Nephron progenitor cell (in vitro differentiated cells): ENCODE measurements around the gene EIF4E1B.

Experiments used
- DNase-seq: peaks from one replicate; pipeline ENCODE4 v3.0.0; 2021
- H3K27ac Mint-ChIP-seq: 2 replicates; pipeline ENCODE4 v1.8.0; 2021; ENCODE audit warnings: mild to moderate bottlenecking, moderate library complexity, mixed read lengths
- H3K27me3 Mint-ChIP-seq: 2 replicates; pipeline ENCODE4 v1.8.0; 2021; ENCODE audit warnings: mild to moderate bottlenecking, low read depth, mixed read lengths; ENCODE audit not compliant: poor library complexity
- H3K36me3 Mint-ChIP-seq: 2 replicates; pipeline ENCODE4 v1.8.0; 2021; ENCODE audit warnings: low read depth, mixed read lengths
- H3K4me1 Mint-ChIP-seq: 2 replicates; pipeline ENCODE4 v1.8.0; 2021; ENCODE audit warnings: mixed read lengths
- H3K4me3 Mint-ChIP-seq: 2 replicates; pipeline ENCODE4 v1.8.0; 2021; ENCODE audit warnings: mild to moderate bottlenecking, moderate library complexity, mixed read lengths
- H3K9me3 Mint-ChIP-seq: 2 replicates; pipeline ENCODE4 v1.8.0; 2021; ENCODE audit warnings: mild to moderate bottlenecking, moderate library complexity, mixed read lengths
- CTCF ChIP-seq: fragments of 200-600 bp; sonication (generic); IDR thresholded peaks from 2 replicates; pipeline ENCODE4 v1.5.0; 2021; ENCODE audit warnings: antibody characterized with exemption

Gene EIF4E1B

DNA sequence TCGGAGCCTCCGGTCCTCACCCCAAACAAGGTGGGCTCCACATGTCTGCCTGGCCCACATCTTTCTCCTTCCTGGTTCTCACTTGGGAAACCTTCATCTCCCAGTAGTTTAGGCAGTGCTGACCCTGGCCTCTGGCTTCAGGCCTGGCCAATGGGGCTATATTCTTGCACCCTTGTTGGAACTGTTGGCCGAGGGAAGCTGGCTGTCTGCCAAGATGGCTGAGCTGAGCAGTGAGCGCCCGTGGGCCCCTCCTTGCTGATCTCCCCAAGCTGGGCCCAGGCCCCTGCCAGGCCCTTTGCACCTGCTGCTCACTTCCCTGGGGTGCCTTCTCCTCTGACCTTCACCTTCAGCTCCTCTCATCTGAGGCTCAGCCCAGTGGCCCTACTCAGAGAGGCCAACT is 48.1 kb downstream of the EIF4E1B start:
- Mint-ChIP-seq H3K27me3 (peaks cover 60% of the 10 kb centered on the region), H3K36me3 (no peaks in the 10 kb centered on the region), H3K27ac (no peak overlapping the region), H3K9me3 (peaks cover under 1% of the 10 kb centered on the region), H3K4me3 (no peak overlapping the region), H3K4me1 (peaks cover 30% of the 10 kb centered on the region)
- no peak for DNase-seq
- no peak for TF ChIP-seq CTCF

- peaks cover 9% of the 10 kb centered on the region for H3K9me3 Mint-ChIP-seq
- H3K27me3 Mint-ChIP-seq: peaks cover 69% of the 10 kb centered on the region
- no peak overlapping the region for H3K27ac Mint-ChIP-seq
- H3K4me1 Mint-ChIP-seq: peaks cover 30% of the 10 kb centered on the region
- no peak overlapping the region for H3K4me3 Mint-ChIP-seq
- DNase-seq: no peak
- no peak for TF ChIP-seq CTCF
- H3K36me3 Mint-ChIP-seq: no peaks in the 10 kb centered on the region
Observed at GRCh38 chr5:176679365-176680225, 49.1 kb downstream of the EIF4E1B start.

DNA sequence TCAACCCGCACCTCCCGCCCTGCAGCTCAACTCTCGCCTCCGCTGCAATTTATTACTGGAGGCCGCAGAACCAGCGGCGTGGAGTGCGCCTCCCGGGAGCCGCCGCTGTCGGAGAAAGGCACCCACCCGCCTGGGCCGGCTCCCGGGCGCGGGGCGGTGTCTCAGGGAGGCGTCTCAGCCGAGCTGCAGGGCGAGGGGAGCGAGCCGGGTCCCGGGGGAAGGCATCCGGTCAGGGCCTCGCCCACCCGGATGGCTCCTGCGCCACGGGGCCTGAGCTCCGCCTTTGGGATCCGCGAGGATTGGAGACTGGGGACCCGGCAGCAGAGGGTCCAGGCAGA is 49.7 kb downstream of the EIF4E1B start:
- H3K9me3 Mint-ChIP-seq: peaks cover 15% of the 10 kb centered on the region
- H3K36me3 Mint-ChIP-seq: peaks cover 4% of the 10 kb centered on the region
- H3K4me3 Mint-ChIP-seq: no peak overlapping the region
- H3K27ac Mint-ChIP-seq: no peak overlapping the region
- TF ChIP-seq CTCF: no peak
- peaks cover 74% of the 10 kb centered on the region for H3K27me3 Mint-ChIP-seq
- H3K4me1 Mint-ChIP-seq: peaks cover 30% of the 10 kb centered on the region
- DNase-seq: peak; percentile 43

GRCh38 chr5:176682016-176682531 is 51.6 kb downstream of the EIF4E1B start:
- no peak overlapping the region for H3K27ac Mint-ChIP-seq
- DNase-seq: no peak
- peaks cover 24% of the 10 kb centered on the region for H3K9me3 Mint-ChIP-seq
- peaks cover 84% of the 10 kb centered on the region for H3K27me3 Mint-ChIP-seq
- peaks cover 14% of the 10 kb centered on the region for H3K4me1 Mint-ChIP-seq
- peaks cover 5% of the 10 kb centered on the region for H3K36me3 Mint-ChIP-seq
- no peak for TF ChIP-seq CTCF
- no peak overlapping the region for H3K4me3 Mint-ChIP-seq

DNA sequence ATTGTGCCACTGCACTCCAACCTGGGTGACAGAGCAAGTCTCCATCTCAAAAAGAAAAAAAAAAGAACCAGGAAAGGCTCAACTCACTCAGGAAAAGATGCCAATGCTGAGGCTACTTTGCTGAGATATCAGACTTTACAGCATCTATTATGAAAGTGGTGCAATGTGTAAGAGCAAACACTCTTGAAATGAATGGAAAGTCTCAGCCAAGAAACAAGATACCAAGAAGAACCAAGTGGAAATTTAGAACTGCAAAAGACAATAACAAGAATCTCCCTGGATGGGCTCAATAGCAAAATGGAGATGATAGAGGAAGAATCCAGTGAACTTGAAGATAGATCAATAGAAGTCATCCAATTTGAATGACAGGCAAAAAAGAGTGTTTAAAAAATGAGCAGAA is 54.5 kb downstream of the EIF4E1B start:
- no peak for DNase-seq
- H3K27me3 Mint-ChIP-seq: peaks cover 66% of the 10 kb centered on the region
- H3K27ac Mint-ChIP-seq: no peak overlapping the region
- no peak overlapping the region for H3K4me3 Mint-ChIP-seq
- peaks cover 23% of the 10 kb centered on the region for H3K4me1 Mint-ChIP-seq
- no peak for TF ChIP-seq CTCF
- peaks cover 24% of the 10 kb centered on the region for H3K9me3 Mint-ChIP-seq
- peaks cover 5% of the 10 kb centered on the region for H3K36me3 Mint-ChIP-seq

DNA sequence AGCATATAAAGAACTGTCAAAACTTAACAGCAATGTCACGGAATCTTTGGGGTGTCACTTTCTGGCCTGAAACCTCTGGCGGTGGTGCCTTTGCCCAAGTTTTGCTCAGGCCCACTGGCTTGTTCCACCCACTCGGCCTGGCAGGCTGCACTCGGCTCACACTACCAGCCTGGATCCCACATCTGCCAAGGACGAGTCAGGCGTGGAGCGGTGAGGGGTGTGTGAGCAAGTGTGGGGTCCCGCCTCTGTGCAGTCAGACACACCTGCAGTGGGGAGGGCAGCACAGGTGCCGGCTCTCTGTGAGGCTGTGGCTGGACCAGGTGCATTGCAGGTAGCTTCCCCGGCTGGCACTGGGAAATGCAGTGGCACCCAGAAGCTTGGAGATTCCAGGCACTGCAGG is 56.8 kb downstream of the EIF4E1B start:
- TF ChIP-seq CTCF: no peak
- Mint-ChIP-seq H3K4me3 (no peak overlapping the region), H3K27ac (no peak overlapping the region), H3K9me3 (peaks cover 24% of the 10 kb centered on the region), H3K4me1 (peaks cover 30% of the 10 kb centered on the region), H3K36me3 (peaks cover 5% of the 10 kb centered on the region), H3K27me3 (peaks cover 63% of the 10 kb centered on the region)
- no peak for DNase-seq
